Mucosa of gallbladder (tissue), 1 donor: Measurements from ENCODE around the gene CYP2W1. TPM values are rescaled to one million over a fixed set of nuclear protein-coding genes. Genes with fewer than 3 reads are reported as not detected.

Experiments
- DNase-seq: peaks from one replicate; pipeline ENCODE4 v3.0.0-alpha.2; 2020; ENCODE audit warnings: low spot score
- total RNA-seq: library from RNA; stranded (reverse); gene quantifications from one replicate; pipeline ENCODE4 v1.2.1, GENCODE V29; 2021
- donor health status: DM: no; HTN: no; CAD: no.

CYP2W1 gene
- total RNA-seq, 1 donor from 2014 or later = 0.46 TPM

- no peak for DNase-seq
Observed at GRCh38 chr7:1015196-1016121, 32.5 kb downstream of the CYP2W1 start.

DNA sequence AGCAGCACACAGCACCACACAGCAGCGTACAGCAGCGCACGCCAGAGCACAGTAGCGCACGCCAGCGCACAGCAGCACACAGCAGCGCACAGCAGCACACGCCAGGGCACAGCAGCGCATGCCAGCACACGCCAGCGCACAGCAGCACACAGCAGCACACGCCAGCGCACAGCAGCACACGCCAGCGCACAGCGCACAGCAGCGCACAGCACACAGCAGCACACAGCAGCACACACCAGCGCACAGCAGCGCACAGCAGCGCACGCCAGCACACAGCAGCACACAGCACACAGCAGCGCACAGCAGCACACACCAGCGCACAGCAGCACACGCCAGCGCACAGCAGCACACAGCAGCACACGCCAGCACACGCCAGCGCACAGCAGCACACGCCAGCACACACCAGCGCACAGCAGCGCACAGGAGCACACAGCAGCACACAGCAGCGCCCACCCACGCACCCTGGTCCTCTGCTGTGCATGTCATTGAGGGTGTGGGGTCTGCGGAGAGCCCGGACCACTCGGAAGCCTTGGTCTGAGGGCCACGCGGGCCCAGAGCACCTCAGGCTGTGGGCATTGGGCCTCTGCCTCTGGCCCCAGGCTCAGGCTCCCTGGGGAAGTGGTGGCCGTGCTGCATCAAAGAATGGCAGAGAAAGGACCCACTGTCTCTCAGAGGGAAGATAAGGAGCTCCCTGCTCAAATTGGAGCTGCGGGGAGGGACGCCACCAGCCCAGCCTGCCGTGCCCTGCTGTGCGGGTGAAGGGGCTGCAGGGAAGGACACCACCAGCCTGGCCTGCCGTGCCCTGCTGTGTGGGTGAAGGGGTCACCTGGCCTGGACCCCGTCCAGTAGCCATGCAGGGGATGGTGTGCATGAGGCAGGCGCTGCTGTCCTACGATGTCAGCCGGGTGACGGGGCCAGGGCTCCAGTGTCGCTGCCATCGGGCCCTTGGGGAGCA lies 33.9 kb downstream of the CYP2W1 start:
- DNase-seq = no peak

GRCh38 chr7:1017586-1018333 lies 34.8 kb downstream of the CYP2W1 start:
- no peak for DNase-seq

DNA sequence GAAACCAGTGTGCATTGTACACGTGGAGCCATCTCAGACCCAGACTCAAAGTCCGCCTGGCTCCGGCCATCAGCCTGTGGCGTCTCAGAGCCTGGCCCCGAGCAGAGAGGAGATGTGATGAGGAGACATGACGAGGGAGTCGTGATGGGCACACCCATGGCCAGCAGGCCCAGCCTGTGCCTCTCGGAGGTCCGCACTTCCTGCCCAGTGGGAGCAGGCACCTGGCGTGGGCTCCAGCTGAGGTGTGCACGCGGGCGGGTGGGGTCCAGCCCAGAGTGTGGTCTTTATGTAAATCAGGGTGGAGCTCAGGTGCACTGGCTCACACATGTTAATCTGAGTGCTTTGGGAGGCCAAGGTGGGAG lies 35.3 kb downstream of the CYP2W1 start:
- no peak for DNase-seq

- DNase-seq = no peak
Observed at GRCh38 chr7:1019255-1019785, 36.3 kb downstream of the CYP2W1 start.

DNA sequence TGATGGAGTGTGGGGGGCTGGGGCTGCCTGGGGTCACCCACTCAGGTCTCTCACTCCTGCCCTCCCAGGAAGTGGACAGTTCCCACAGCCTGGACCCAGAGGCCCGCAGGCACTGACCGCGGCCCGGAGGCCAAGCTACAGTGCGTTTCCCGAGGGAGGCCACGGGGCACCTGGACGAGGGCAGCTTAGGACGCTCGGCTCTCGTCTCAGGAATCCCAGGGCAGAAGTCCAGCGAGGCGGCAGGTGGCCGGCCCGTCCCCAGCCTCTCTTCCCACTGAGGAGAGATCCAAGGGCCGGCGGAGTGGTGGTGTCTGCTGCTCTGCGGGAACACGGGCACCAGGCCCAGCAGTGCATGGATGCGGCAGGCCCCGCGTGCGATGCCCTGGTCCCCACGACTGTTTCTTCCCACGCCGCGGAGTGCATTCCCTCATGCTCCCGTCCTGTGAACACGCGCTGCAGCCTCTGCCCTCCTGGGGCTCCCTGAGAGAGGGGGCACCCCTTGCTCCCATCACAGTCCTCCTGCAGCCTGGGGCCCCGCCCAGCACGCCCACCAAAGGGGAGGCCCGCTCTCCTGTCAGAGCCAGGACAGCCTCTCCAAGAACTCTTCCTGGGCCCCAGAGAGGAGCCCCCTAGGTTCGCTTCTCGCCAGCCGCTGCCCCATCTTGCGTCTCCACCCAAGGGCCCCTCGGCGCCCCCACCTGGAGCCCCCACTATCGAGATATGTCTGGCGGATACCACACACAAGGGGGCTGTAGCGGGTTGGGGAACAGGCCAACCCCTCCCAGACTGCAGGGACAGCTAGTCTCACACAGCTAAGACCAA lies 37.0 kb downstream of the CYP2W1 start:
- no peak for DNase-seq

- DNase-seq = no peak
Observed at GRCh38 chr7:1020849-1021251, 37.9 kb downstream of the CYP2W1 start.

DNA sequence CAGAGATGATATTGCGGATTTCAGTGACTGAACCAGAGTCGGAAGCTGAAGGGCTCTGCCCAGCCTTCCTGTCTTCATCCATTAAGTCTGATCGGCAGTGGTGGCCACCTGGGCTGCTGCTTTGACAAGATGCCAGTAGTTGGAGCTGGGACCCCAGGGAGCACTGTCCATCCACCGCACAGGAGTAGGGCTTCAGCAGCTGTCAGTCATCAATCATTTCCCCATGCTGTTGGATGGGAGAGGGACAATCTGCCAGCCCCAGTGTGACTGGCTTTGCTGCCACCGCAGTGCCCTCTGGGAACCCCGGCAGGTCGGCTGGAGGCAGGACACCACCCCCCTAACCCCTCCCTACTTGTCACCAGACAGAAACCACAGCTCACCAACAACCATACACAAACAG lies 38.4 kb downstream of the CYP2W1 start:
- no peak for DNase-seq

DNA sequence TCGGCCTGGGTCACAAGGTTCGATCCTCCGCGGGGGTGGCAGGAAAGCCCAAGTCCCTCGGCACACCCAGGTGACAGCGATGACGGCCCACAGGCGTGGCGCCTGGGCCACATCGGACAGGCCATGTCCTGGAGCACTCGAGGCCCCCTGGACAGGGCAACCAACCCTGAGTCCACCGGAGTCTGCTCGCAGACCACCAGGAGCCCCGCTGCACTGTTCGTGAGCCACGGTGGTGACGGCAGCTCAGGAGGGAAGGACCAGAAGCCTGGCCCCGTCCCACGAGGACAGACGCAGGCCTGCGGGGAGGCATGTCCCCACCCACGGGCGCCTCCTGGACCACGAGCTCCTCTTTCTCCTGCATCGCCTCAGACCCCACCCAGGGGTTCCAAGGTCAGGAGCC lies 39.0 kb downstream of the CYP2W1 start:
- DNase-seq = no peak

DNA sequence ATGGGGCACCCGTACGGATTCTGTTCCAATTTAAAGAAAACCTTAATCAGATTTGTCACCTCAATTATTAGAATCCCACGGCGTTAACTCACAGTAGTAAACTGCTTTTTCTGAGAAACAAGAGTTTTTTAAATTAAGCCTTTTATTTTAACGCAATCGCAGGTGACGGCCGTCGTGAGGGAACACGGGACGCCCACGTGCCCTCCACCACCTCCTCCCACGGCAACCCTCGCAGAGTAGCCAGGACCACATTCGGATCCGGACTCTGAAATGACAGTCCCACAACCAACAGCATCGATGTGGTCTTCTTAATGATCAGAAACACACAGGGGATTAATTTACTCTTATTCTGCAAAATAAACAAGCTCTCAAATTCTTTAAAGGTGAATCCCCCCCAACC lies 39.4 kb downstream of the CYP2W1 start:
- no peak for DNase-seq

GRCh38 chr7:1022801-1023465 lies 40.0 kb downstream of the CYP2W1 start:
- DNase-seq = no peak

DNA sequence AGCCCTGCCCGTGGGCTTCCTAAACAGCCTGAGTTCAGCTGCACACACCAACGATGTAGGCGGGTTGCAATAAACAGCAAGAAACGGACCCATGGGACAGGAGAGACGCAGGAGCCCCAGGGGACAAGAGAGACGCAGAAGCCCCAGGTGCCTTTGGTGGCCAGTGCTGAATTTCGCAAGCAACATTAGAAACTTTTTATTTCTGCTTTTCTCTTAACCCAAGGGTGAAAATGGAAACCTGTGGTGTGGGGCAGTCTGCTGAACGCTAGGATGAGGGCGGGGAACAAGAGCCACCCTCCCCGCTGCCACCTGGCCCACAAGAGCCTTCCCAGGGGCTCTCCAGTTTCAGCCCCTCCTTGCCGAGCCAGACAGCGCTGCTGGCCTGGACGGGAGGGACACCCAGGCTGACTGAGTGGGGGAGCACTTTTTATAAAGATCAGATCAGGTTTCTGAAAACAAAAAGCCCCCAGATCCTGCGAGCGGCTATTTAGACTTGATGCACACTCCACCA lies 41.4 kb downstream of the CYP2W1 start:
- DNase-seq = no peak

DNA sequence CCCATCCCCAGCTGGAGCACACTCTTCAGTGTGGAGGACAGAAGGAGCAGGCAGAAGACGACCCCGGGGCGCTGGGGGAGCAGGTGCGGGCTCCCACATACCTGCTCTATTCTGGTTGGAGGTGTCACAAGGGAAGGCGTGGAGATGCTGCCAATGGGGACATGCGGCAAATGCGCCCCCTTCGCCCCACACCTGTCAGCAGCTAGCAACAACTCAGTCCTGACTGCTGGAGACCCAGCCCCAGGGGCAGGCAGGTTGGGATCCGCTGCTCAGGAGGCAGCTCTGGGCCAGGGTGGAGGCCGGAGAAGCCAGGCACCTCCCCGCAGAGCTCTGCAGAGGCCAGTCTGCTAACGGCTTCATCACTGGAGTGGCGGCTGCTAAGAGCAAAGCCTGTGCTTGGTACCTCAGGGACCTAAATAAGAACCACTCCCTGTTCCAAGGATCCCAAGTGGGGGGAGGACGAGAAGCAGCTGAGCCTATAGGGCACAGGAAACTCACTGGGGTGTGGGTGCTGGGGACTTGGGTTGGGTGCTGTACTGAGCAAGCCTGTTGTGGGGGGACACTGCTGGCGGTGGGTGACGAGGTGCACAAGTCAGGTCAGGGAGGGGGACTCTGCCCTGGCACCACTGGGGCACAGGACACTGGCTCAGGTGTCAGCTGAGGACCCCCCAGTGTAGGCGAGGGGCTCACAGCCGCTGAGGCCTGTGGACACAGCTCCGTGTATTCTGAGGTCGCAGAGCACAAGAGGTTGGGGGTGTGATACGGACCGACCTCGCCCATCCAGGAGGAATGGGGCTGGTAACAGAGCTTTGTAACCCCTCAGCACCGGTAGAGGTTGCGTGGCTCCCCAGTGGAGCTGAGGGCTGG lies 42.1 kb downstream of the CYP2W1 start:
- DNase-seq = no peak

- no peak for DNase-seq
Observed at GRCh38 chr7:1025743-1026581, 43.0 kb downstream of the CYP2W1 start.

DNA sequence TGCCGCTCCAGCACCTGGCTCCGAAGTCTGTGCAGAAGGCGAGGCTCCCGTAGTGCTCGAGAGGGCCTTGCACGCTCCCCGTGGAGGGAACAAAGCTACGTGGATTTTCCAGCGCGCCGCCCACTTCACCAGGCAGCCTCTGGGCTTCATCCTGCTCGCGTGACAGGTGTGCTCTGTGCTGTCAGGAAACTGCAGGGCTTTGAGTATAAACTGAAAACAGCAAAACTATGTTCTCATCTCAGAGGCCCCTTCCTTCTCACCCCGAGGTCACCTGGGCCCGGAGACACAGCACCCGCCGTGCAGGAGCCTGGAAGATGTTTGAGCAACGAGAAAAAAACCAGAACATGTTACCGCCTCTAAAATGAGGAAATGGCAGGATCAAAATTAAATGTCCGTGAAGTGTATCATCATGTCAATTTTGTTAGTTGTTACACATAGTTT lies 43.8 kb downstream of the CYP2W1 start:
- DNase-seq = no peak

- DNase-seq = no peak
Observed at GRCh38 chr7:1027242-1028043, 44.5 kb downstream of the CYP2W1 start.
